ENCODE data around the gene TELO2.

TELO2 gene

DNA sequence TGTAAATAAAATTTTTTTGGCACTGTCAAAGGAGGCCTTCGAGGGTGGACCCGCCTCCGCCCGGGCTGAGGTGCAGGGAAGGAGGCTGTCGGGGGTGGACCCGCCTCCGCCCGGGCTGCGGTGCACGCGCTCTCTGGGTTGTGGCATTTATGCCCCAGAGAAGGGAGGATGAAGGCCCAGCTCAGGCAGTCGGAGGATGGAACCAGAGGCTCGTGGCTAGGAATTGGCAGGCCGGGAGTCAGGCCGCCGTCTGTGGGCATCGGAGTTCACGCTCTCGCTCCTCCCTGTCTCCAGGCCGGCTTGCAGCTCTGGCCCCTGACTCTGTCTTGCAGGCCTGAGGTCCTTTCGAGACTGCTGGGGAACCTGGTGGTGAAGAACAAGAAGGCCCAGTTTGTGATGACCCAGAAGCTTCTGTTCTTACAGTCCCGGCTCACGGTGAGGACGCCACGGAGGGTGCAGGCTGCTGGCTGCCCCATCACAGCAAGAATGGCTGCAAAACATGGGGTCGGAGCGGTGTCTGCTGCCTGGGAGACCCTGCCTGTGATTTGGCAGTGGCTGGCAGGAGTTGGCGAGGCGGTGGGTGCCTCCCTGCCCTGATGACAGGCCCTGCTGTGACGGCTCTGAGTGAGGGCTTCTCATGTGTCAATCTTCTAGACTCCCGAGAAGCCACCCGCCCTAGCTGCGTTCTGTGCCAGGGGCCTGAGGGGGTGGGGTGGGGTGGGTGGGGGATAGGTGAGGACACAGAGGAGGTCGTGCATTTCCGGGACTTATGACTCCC is 5.9 kb downstream of the TELO2 start:
- DNase-seq (ENCODE audit: low read depth): no peak

DNA sequence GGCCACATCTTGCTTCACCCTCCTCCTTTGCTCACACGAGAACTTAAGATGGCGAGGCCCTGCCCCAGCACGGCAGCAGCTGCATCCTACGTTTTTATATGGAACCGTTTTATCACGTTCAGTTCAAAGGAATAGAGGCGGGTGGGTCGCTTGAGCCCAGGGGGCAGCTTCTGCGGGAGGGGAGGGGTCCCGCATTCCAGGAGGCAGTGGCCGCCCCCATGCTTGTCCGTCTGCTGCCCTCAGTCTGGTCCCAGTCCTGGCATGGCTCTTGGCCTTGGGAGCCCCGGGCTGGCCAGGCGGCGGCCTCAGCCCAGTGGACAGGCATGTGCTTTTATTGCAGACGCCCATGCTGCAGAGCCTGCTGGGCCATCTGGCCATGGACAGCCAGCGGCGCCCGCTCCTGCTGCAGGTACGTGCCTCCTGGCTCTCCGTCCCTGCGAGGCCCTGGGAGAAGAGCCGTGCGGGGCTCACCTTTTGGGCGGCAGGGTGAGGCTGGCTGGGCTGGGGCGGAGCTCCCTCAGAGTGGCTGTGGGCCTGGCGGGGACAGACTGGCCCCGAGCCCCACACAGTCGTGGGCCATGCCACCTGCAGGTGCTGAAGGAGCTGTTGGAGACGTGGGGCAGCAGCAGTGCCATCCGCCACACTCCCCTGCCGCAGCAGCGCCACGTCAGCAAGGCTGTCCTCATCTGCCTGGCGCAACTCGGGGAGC is 6.8 kb downstream of the TELO2 start:
- DNase-seq (ENCODE audit: low read depth): no peak

DNA sequence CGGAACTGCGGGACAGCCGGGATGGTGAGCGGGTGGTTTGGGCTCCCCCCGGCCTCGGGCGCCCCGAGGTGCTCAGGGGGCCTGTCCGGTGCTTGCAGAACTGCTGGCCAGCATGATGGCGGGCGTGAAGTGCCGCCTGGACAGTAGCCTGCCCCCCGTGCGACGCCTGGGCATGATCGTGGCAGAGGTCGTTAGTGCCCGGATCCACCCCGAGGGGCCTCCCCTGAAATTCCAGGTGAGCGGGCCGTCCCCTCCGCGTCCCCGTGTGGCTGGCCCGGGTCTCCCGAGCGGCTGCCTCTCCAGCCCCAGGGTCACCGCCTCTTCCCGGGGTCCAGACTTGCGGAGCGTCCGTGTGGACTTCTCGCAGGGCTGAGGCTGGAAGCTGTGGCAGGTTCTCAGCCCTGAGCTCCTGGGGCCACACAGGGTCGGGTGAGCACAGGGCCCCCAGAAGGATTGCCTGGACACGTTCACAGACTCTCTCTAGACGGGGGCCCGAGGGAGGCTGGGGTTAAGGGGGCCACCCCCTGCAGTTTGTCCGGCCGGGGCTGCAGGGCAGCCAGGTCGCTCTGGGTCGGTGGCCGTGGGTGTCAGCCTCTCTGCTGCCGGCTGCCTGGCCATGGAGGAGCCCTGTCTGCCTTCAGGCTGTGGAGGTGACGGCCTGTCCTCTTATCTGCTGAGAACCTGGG is 7.4 kb downstream of the TELO2 start:
- no peak for DNase-seq (ENCODE audit: low read depth)

DNA sequence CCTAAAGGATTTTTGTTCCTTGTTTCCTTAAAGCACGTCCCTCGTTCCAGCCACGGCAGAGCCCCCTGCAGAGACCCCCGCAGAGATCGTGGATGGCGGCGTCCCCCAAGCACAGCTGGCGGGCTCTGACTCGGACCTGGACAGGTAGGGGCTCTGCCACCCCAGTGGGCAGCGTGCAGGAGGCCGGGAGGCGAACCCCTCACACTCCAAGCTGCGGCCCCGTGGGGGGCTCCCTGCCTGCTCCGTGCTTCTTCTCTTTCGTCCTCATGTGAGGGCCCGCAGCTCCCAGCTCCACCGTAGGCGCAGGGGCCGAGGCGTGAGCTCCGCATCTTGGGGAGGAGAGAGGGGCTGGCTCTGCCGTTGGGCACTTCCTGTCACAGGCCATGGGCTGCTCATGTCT is 8.5 kb downstream of the TELO2 start:
- DNase-seq (ENCODE audit: low read depth): no peak

DNA sequence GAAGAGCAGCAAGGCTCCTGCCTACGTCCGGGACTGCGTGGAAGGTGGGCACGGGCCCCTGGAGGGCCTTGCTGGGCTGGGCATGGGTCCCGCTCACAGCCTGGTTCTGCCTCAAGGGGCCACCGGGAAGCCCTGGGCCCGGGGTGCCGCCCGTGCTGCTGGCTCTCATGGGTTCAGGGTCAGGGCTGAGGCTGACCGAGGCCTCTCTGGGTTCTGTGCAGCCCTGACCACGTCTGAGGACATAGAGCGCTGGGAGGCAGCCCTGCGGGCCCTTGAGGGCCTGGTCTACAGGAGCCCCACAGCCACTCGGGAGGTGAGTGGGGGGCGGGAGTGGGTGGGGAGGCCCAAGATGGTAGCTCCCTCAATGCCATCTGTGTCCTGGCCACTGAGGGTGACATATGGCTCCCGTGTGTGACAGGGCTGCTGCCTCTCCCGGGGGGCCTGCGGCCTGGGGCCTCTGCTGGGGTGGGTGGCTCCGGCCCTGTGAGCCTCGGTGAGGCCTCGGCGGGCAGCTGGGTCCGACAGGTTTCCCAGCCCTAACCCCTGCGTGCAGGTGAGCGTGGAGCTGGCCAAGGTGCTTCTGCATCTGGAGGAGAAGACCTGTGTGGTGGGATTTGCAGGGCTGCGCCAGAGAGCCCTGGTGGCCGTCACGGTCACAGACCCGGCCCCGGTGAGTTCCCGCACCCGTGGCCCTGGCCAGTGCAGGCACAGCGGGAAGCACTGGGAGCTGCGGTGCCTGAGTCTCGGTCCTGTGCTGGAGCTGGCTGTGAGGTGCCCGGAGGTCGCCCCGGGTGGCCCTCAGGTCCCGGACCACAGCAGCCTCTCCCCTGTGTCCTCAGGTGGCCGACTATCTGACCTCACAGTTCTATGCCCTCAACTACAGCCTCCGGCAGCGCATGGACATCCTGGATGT is 9.2 kb downstream of the TELO2 start:
- no peak for DNase-seq (ENCODE audit: low read depth)

DNA sequence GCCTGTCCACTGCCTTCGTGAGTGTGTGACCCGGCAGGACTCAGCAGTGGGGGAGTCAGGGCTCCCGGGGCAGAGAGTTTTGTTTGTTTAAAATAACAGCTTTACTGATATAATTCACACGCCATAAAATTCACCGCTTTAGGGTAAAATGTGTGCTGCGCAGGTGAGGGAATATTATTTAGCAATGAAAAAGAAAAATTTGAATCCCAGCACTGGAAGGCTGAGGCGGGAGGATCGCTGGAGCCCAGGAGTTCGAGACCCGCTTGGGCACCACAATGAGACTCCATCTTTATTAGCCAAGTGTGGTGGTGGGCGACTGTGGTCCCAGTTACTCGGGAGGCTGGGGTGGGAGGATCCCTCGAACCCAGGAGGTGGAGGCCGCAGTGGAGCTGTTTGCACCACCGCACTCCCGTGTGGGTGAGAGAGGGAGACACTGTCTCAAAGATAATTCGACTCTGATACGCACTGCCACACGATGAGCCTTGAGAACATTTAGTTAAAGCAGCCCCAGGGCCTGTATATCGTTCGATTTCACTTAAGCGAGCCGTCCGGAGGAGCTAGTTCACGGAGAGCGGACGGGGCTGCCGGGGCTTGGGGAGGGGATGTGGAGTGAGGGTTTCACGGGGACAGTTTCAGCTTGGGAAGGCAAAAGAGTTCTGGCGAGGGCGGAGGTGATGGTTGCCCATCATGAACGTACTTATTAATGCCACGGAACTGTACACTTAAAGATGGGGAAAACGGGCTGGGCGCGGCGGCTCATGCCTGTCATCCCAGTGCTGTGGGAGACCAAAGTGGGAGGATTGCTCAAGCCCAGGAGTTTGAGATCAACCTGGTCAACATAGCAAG is 10.2 kb downstream of the TELO2 start:
- no peak for DNase-seq (ENCODE audit: low read depth)

DNA sequence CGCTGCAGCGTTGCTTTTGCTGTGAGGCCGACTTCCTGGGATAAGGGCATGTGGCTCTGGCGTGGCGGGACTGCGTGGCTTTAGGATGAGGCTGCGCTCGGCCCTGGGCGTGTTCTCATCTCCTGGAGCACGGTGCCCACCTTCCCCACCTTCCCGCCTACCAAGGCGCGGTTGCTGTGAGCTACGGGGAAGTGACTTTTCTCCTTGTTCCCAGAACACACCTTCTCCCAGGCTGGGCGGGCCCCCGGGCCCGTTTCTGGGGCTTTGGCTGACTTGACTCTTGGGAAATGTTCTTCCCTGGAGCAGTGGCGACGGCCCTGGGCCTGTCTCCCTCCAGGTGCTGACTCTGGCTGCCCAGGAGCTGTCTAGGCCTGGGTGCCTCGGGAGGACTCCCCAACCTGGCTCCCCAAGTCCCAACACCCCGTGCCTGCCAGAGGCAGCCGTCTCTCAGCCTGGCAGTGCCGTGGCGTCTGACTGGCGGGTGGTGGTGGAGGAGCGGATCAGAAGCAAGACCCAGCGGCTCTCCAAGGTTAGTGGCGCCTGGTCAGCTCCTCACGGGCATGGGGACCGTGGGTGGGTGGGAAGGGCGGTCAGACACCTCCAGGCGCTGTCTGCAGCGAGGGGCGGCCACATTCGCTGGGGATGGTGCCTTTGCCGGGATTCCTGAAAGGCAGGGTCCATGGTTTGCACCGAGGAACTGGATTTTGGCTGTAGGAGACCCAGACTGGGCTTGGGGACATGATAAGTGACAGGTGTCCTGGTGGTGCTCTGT is 12.1 kb downstream of the TELO2 start:
- no peak for DNase-seq (ENCODE audit: low read depth)

DNA sequence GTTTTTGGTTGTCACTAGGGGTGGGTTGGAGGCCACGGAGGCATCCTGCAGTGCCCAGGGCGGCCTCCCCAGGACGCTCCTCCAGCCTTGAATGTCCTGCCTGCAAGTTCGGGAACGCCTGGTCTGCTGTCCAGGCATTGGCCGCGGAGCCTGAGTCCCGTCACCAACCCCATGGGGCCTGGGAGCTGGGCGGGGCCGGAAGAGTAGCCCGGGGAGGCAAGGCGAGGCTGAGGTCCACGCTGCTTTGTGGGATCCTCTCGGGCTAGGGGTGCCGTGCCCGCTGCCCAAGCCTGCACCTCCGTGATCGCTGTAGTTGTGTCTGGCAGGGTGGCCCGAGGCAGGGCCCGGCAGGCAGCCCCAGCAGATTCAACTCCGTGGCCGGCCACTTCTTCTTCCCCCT is 12.8 kb downstream of the TELO2 start:
- DNase-seq (ENCODE audit: low read depth): no peak

DNA sequence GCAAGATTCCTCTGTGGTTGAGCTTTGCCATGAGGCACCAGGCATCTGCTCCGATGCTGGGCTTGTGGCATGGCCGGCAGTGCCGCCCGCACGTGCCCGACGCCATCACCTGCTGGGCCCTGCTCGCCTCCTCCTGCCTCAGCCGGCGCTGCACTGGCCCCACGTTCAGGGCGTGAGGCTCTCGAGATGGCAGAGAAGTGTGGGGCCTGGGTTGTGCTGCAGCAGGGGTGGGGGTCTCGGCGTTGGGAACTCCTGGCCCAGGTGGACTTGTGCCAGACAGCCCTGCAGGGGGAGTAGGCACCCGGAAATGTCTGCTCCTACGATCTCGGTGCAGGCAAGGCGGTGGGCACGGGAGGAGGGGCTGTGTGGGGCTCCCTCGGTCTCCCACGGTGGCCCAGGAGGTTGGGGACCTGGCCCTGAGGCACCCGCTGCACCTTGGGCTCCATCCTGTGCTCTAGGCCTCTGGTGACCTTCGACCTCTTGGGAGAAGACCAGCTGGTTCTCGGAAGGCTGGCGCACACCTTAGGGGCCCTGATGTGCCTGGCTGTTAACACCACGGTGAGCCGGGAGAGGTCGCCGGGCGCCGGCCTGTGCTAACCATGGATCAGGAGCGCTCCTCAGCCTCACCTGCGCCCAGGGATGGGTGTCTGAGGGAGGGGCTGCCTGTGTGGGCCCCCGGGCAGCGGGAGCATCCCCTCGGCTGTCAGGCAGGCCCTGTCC is 13.5 kb downstream of the TELO2 start:
- DNase-seq (ENCODE audit: low read depth): no peak

DNA sequence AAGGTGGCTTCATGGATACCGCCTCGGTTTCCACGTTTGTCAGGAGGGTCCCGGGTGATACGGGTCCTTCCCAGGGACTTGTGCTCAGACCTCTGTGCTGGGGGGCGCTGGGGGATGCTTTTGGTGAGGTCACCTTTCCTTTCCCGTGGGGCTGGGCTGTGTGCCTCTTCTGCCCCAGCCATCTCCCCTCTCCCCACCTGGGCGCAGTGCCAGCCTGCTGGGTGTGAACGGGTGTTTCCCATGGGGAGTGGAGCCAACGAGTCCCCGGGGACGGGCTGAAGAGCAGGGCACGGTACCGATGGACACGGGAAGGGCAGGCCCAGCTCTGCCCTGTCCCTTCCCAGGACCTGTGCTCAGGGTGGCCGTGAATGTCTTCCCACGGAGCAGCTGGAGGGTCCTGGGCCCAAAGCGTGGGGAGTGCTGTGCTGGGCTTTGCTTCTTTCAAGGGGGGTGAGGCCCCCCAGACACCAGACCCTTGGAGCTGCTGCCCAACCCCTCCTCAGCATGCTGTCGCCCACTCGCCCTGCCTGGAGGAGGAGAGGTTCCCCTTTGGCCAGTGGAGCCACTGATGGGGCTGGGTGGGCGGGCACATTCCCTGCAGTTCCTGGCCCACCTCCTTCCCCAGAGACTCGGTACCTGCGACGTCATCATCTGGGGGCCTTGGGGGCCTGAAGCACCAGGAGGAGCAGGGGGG is 15.5 kb downstream of the TELO2 start:
- DNase-seq (ENCODE audit: low read depth): no peak

DNA sequence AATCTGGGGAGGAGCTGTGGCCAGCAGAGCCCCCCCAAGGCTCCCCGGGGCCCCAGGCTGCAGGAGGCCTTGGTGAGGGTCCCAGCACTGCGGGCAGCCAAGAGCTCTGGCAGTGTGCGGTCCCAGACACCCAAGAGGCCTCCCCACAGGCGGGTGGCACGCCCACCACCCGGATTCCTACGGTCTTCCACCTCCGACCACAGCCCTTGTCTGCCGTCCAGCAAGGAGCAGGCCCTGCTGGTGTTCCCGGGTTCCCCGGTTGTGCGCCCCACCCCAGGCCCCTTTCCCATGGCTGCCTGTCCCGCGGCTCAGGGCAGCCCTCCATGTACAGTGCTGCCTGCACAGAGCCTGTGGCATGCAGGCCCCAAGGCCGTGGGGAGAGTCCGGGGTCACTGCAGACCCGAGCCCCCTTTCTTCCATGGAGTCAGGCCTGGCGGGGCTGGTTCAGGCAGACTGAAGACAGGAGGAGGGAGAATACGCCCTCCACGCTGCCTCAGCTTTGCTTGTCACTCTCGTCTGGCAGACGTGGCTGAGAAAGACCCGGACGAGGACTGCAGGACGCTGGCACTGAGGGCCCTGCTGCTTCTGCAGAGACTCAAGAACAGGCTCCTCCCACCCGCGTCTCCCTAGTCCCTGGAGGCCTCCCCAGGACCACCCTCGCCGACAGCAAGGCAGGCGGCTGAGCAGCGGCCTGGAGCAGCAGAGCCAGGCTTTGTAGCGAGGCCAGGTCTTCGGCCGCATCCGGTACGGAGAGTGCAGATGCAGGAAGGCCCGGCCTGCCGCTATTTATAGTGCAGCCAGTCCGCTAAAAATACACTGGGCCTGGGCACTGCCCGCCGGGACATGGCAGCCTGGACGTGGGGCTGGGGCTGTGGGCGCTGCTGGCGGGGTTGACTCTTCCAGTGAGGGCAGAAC is 16.4 kb downstream of the TELO2 start:
- no peak for DNase-seq (ENCODE audit: low read depth)

DNA sequence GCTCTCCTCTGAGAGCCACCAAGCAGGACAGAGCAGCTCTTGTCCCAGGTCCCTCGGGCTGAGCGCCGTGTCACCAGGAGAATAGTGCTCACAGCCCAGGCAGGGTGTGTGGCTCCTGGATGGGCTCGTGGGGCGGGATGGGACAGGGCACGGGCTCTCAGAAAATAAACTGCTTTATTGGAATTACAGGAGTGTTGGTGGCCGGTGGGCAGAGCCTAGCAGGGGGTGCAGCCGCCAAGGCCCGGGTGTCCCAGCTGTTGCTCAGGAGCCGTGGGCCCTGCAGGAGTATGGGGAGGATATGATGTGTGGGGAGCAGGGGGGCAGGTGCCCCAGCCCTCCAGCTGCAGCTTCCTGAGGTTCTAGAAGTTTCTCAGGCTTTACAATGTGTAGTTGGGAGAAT is 17.1 kb downstream of the TELO2 start:
- DNase-seq (ENCODE audit: low read depth): no peak

DNA sequence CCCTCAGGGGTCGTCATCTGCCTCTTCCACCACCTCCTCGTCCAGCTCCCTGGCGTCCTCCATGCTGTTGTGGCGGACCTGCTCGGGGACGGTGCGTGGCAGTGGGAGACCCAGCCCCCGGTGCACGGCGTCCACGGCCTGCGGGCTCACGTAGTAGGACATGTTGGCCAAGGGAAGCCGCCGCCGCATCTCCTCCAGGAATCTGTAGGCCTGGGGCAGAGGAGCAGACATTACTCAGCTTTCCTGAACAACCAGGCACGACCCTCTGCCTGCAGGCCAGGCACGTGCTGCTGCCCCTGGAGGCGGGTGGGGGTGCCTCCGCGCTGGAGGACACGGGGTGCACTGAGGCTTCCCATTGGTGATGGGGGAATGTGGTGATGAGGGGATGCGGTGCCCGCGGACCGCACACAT is 17.8 kb downstream of the TELO2 start:
- no peak for DNase-seq (ENCODE audit: low read depth)

DNA sequence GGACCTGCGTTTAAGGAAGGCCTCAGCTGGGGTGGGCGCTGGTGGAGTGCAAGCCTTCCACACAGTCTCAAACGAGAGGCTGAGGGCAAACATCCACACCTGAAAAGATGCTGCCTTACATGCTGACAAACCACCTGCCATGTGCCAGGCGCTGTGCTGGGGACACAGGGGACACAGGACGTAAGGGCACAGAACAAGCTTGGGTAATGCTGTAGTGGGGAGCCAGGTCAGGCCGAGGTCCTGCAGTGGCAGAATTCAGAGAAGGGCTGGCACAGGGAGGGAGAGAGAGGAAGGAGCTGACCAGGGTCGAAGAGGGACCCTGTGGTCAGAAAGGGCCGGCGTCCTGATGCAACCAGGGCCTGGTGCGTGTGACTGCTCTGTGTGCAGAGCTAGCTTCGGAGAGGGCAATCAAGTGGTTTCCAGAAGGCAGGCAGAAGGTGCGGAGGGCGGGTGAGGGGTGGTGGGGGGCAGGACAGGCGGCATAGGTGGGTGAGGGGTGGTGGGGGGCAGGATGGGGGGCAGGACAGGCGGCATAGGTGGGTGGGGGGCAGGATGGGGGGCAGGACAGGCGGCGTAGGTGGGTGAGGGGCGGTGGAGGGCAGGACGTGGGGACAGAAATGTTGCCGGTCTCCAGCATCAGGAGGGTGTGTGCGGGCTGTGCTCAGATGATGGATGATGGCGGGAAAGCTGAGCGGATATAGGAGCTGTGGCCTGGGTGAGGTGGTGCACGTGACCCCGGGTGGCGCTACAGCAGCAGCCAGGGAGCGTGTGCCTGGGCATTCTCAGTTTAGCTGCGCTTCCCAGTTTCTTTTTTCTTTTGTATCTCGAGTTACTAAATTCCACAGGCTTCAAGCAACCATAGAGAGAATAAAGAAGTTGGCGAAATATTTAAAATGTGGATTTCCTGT is 18.8 kb downstream of the TELO2 start:
- DNase-seq (ENCODE audit: low read depth): no peak

DNA sequence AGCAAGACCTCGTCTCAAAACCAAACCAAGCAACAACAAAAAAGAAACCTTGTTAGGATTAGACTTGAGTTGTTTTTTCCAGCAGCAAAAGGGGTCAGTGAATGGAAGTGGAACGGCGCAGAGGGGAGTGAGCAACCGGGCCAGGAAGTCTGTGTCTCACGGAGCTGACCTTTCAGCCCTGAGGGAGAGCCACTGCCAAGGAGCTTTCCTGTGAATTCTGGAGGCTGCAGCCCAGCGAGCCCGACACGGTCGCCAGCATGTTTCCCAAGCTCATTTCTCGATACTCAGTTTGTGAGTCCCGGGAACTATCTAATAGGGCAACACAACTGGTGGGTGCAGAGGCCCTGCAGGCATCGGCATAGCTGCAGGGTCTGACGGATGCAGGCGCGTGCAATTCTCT is 19.6 kb downstream of the TELO2 start:
- no peak for DNase-seq (ENCODE audit: low read depth)

DNA sequence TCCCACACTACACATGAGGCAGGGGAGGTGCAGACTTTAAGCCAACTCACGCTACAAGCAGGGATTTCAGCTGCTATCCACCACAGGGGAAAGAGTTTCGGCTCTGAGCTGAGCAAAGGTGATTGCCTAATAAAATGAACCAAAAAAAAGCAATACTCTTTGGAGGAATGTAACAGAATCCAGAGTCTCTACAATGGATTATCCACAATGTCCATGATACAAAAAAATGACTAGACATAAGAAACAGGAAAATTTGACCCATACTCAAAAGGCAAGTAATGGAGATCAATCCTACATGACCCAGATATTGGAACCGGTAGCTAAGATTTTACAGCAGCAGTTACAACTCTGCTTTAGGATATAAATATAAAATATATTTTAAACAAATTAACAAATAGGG is 21.3 kb downstream of the TELO2 start:
- no peak for DNase-seq (ENCODE audit: low read depth)

DNA sequence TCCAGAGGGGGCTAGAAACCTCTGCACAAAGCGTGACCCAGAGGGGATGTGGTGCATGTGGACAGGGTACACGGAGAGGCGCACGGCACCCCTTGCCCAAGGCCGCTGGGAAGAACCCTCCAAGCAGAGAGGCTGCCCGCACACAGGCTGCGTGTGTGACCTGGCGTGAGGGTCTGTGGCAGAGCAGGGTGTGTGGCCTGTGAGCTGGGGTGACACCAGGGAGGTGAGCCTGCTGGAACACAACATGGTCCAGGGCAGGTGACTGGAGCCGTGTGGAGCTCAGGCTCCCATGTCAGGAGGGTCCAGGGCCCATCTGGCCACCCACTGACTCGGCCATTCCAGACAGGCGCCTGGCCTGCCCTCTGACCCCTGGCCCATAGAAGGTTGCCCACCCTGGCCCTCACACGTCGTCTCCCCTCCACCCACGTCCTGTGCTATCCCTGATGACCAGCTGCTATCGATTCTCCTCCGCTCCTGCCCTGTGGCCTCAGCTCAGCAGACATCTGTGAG is 25.5 kb downstream of the TELO2 start:
- no peak for DNase-seq (ENCODE audit: low read depth)

All from HS-5 (cell line).